Type B pancreatic cell (in vitro differentiated cells): ENCODE data around the gene SLC27A2. TPM values are rescaled to one million over a fixed set of nuclear protein-coding genes. Genes with fewer than 3 reads are reported as not detected.
"Not testable (repeated sequence)": the region's sequence is repeated elsewhere in the genome, so short reads cannot be mapped to it uniquely, and the experiment has no call there.

Source experiments
- DNase-seq: peaks from one replicate; pipeline ENCODE4 v3.0.0; 2021; ENCODE audit warnings: mixed read lengths; ENCODE audit not compliant: unreplicated experiment; ENCODE audit errors: extremely low spot score
- H3K27ac Mint-ChIP-seq: 2 replicates; pipeline ENCODE4 v1.8.0; 2021; ENCODE audit warnings: mild to moderate bottlenecking, mixed read lengths
- H3K27me3 Mint-ChIP-seq: 2 replicates; pipeline ENCODE4 v1.8.0; 2021; ENCODE audit warnings: mixed read lengths
- H3K36me3 Mint-ChIP-seq: 2 replicates; pipeline ENCODE4 v1.8.0; 2021; ENCODE audit warnings: mixed read lengths
- H3K4me1 Mint-ChIP-seq: one replicate; pipeline ENCODE4 v1.8.0; 2021; ENCODE audit warnings: mixed read lengths; ENCODE audit not compliant: unreplicated experiment
- H3K4me3 Mint-ChIP-seq: 2 replicates; pipeline ENCODE4 v1.8.0; 2021; ENCODE audit warnings: mild to moderate bottlenecking, mixed read lengths
- H3K9me3 Mint-ChIP-seq: 2 replicates; pipeline ENCODE4 v1.8.0; 2021; ENCODE audit warnings: mixed read lengths
- total RNA-seq: library from RNA; stranded (reverse); gene quantifications from 2 replicates; pipeline ENCODE4 v1.2.1, GENCODE V29; 2021; ENCODE audit warnings: low replicate concordance
- TF ChIP-seq, protein P1 (sequence below): fragments of 200-600 bp; sonication (generic); conservative IDR thresholded peaks from 2 replicates; pipeline ENCODE4 v1.5.0; 2021; ENCODE audit warnings: antibody characterized with exemption, mild to moderate bottlenecking

Gene SLC27A2
- total RNA-seq, 1 donor from 2014 or later = 5.9 TPM

DNA sequence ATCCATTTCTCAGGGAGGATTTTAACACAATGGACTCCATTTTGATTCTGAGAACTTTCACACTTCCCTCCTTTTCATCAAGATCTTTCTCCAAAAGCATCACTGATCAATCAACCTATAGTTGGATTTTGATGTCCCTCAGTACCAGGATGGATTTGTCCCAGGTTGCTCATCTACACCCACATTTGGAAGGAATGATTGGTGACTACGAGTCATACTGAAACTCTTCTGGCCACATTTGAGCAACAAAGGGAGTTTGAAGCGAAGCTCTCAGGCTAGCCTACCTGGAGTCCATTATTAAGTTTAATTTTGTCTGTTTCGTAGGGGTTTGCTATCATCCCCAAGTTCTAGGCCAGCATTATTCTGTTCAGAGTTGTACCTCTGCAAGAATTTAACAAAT, 31.6 kb upstream of the SLC27A2 start:
- no peaks in the 10 kb centered on the region for H3K9me3 Mint-ChIP-seq
- H3K27ac Mint-ChIP-seq = no peak overlapping the region
- H3K4me3 Mint-ChIP-seq = no peak overlapping the region
- no peaks in the 10 kb centered on the region for H3K36me3 Mint-ChIP-seq
- DNase-seq = no peak
- TF ChIP-seq, protein P1, sequence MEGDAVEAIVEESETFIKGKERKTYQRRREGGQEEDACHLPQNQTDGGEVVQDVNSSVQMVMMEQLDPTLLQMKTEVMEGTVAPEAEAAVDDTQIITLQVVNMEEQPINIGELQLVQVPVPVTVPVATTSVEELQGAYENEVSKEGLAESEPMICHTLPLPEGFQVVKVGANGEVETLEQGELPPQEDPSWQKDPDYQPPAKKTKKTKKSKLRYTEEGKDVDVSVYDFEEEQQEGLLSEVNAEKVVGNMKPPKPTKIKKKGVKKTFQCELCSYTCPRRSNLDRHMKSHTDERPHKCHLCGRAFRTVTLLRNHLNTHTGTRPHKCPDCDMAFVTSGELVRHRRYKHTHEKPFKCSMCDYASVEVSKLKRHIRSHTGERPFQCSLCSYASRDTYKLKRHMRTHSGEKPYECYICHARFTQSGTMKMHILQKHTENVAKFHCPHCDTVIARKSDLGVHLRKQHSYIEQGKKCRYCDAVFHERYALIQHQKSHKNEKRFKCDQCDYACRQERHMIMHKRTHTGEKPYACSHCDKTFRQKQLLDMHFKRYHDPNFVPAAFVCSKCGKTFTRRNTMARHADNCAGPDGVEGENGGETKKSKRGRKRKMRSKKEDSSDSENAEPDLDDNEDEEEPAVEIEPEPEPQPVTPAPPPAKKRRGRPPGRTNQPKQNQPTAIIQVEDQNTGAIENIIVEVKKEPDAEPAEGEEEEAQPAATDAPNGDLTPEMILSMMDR = no peak
- no peaks in the 10 kb centered on the region for H3K27me3 Mint-ChIP-seq
- peaks cover 13% of the 10 kb centered on the region for H3K4me1 Mint-ChIP-seq

DNA sequence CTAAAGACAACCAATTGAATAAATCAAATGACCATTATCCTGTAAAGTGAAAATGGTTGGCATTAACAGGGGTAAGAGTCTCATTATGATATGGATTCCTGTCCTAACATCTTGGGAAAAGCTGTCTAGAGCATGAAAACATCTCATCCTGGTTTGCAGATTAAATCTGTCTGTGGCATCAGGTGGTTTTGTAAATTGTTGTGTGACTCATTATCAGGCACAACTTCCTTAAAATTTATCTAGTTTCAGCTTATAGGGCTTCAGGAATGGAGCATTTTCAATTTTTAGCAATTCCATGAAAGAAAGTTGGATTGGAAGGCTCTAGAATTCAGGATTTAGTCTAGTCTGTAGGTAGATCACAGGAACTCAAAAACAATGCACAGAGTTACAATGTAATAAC, 31.1 kb upstream of the SLC27A2 start:
- Mint-ChIP-seq H3K36me3 (no peaks in the 10 kb centered on the region), H3K4me3 (no peak overlapping the region)

DNA sequence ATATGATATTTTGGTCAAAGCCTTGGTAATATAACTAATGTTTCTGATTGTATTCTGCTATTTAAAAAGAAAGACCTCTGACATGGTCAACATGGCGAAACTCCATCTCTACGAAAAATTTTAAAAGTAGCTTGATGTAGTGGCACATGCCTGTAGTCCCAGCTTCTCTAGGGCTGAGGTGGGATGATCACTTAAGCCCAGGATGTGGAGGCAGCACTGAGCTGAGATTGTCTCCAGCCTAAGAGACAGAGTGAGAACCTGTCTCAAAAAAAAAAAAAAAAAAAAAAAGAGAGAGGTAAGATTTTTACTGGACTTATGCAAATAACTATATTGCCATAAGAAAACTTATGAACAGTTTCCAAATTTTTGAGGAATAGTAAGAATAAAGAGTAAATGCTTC, 30.5 kb upstream of the SLC27A2 start:
- no peak overlapping the region for H3K4me3 Mint-ChIP-seq
- no peaks in the 10 kb centered on the region for H3K9me3 Mint-ChIP-seq
- peaks cover 12% of the 10 kb centered on the region for H3K4me1 Mint-ChIP-seq
- no peak for DNase-seq
- H3K27ac Mint-ChIP-seq = no peak overlapping the region
- H3K36me3 Mint-ChIP-seq = no peaks in the 10 kb centered on the region
- H3K27me3 Mint-ChIP-seq = no peaks in the 10 kb centered on the region
- TF ChIP-seq, protein P1 = no peak

More for the DNA sequence above, 31.1 kb upstream of the SLC27A2 start:
- H3K27me3 Mint-ChIP-seq = no peaks in the 10 kb centered on the region
- no peak overlapping the region for H3K27ac Mint-ChIP-seq
- TF ChIP-seq, protein P1 = no peak
- no peak for DNase-seq
- peaks cover 13% of the 10 kb centered on the region for H3K4me1 Mint-ChIP-seq
- no peaks in the 10 kb centered on the region for H3K9me3 Mint-ChIP-seq

DNA sequence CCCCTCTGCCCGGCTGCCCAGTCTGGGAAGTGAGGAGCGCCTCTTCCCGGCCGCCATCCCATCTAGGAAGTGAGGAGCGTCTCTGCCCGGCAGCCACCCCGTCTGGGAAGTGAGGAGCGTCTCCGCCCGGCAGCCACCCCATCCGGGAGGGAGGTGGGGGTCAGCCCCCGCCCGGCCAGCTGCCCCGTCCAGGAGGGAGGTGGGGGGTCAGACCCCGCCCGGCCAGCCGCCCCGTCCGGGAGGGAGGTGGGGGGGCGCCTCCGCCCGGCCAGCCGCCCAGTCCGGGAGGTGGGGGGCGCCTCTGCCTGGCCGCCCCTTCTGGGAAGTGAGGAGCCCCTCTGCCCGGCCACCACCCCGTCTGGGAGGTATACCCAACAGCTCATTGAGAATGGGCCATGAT, 23.8 kb upstream of the SLC27A2 start:
- not testable (repeated sequence) for H3K27ac Mint-ChIP-seq, H3K4me3 Mint-ChIP-seq, H3K4me1 Mint-ChIP-seq, DNase-seq, H3K27me3 Mint-ChIP-seq, H3K9me3 Mint-ChIP-seq, H3K36me3 Mint-ChIP-seq

DNA sequence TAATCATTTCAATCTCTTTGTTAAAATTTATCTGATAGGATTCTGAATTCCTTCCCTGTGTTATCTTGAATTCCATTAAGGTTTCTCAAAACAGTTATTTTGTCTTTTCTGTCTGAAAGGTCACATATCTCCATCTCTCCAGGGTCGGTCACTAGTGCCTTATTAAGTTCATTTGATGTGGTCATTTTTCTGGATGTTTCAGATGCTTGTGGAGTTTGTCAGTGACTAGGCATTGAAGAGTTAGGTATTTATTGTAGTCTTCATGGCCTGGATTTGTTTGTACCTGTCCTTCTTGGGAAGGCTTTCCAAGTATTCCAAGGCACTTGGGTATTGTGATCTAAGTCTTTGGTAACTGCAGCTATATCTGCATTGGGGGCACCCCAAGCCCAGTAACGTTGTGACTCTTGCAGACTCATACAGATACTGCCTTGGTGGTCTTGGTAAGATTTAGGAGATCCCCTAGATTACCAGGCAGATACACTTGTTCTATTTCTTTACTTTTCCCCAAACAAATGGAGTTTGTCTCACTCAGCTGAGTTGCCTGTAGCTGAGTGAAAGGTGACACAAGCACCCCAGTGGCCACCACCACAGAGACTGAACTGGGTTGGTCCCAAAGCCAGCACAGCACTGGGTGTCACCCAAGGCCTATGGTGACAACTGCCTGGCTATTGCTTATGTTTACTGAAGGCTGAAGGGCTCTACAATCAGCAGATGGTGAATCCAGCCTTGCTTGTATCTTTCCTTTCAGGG, 18.9 kb upstream of the SLC27A2 start:
- H3K9me3 Mint-ChIP-seq = peaks cover 15% of the 10 kb centered on the region
- no peak overlapping the region for H3K27ac Mint-ChIP-seq
- no peak overlapping the region for H3K4me3 Mint-ChIP-seq
- no peaks in the 10 kb centered on the region for H3K27me3 Mint-ChIP-seq
- no peaks in the 10 kb centered on the region for H3K36me3 Mint-ChIP-seq
- no peak for DNase-seq
- TF ChIP-seq, protein P1 = no peak
- peaks cover 8% of the 10 kb centered on the region for H3K4me1 Mint-ChIP-seq

DNA sequence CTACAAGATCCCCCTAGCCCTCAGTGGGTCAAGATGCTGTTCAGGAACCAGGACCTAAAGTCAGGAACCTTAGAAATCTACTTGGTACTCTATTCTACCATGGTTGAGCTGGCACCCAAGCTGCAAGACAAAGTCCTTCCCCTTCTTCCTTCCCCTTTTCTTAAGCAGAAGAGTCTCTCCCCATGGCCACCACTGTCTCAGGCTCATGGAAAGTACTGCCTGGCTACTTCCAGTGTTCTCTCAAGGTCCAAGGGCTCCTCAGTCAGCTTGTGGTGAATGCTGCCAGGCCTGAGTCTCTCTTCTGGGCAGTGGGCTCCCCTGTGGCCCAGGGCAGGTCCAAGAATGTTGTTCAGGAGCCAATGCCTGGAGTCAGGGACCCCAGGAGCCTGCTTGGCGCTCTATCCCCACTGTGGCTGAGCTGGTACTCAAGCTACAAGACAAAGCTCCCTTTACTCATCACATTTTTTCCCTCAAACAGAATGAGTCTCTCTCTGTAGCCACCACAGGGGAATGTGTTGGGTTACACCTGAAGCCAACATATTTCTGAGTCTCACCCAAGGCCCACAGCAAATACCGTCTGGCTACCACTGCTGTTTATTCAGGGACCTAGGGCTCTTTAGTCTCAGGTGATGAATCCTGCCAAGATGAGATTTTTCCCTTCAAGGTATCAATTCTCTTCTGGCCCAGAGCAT, 18.1 kb upstream of the SLC27A2 start:
- H3K4me3 Mint-ChIP-seq = no peak overlapping the region

More for the DNA sequence above, 18.1 kb upstream of the SLC27A2 start:
- H3K36me3 Mint-ChIP-seq = no peaks in the 10 kb centered on the region
- TF ChIP-seq, protein P1 = no peak
- peaks cover 14% of the 10 kb centered on the region for H3K9me3 Mint-ChIP-seq
- no peaks in the 10 kb centered on the region for H3K27me3 Mint-ChIP-seq
- no peak overlapping the region for H3K27ac Mint-ChIP-seq
- peaks cover 8% of the 10 kb centered on the region for H3K4me1 Mint-ChIP-seq
- DNase-seq = no peak
